Natural killer cell (primary cell): ENCODE results near the gene FAM193A. TPM values are rescaled to one million over a fixed set of nuclear protein-coding genes. Genes with fewer than 3 reads are reported as not detected.

ENCODE experiments used
- ATAC-seq, 3 donors: fragments of 150-1000 bp in 2 of 3; fragments of 200-7000 bp in 1 of 3; cut with Tn5 transposase; 1 replicate in 1 of 3; 2 replicates in 2 of 3; pipeline ENCODE4 v1.10.0; 2021; ENCODE audit warnings: mild to moderate bottlenecking in 2 of 3, moderate library complexity in 2 of 3
- DNase-seq, 2 donors: peaks; one replicate each; pipeline versions ENCODE4 v3.0.0 to v3.0.0-alpha.2; 2013 to 2021; ENCODE audit warnings: mixed read lengths in 1 of 2
- H3K27ac ChIP-seq: one replicate; pipeline ENCODE4 v1.5.1; 2013; ENCODE audit warnings: mild to moderate bottlenecking, low read length
- H3K27me3 ChIP-seq: one replicate; pipeline ENCODE4 v1.6.1; 2013; ENCODE audit warnings: low read length; ENCODE audit not compliant: control insufficient read depth, insufficient read depth
- H3K36me3 ChIP-seq: one replicate; pipeline ENCODE4 v1.6.1; 2013; ENCODE audit warnings: low read length; ENCODE audit not compliant: control insufficient read depth, insufficient read depth
- H3K4me1 ChIP-seq: one replicate; pipeline ENCODE4 v1.6.1; 2013; ENCODE audit warnings: low read length; ENCODE audit not compliant: control insufficient read depth, insufficient read depth
- H3K4me3 ChIP-seq: one replicate; pipeline ENCODE4 v1.5.1; 2013; ENCODE audit warnings: low read length
- H3K9me3 ChIP-seq: one replicate; pipeline ENCODE4 v1.6.1; 2013; ENCODE audit warnings: low read length; ENCODE audit not compliant: control insufficient read depth, insufficient read depth
- H3K27ac Mint-ChIP-seq, 2 donors: one replicate each; pipeline ENCODE4 v1.8.0; 2022; ENCODE audit warnings: mild to moderate bottlenecking in 2 of 2, mixed read lengths in 2 of 2, moderate library complexity in 1 of 2
- H3K27me3 Mint-ChIP-seq, 2 donors: one replicate each; pipeline ENCODE4 v1.8.0; 2022; ENCODE audit warnings: low read depth in 2 of 2, mixed read lengths in 2 of 2
- H3K36me3 Mint-ChIP-seq: one replicate; pipeline ENCODE4 v1.8.0; 2022; ENCODE audit warnings: mixed read lengths
- H3K4me1 Mint-ChIP-seq, 2 donors: one replicate each; pipeline ENCODE4 v1.8.0; 2022; ENCODE audit warnings: mixed read lengths in 2 of 2
- H3K4me3 Mint-ChIP-seq: one replicate; pipeline ENCODE4 v1.8.0; 2022; ENCODE audit warnings: mild to moderate bottlenecking, moderate library complexity, mixed read lengths
- H3K9me3 Mint-ChIP-seq, 2 donors: one replicate each; pipeline ENCODE4 v1.8.0; 2022; ENCODE audit warnings: mixed read lengths in 2 of 2
- WGBS: methylation state at CpG from one replicate; pipeline ENCODE4 v1.1.7; 2013; ENCODE audit warnings: missing lambda C conversion rate; ENCODE audit not compliant: insufficient coverage; 5-methylcytosine and 5-hydroxymethylcytosine counted together
- intact Hi-C: fragments of 100-400 bp; cut with micrococcal nuclease; formaldehyde crosslinking; loops from one replicate; pipeline ENCODE4 v1.14.2; 2022
- total RNA-seq, 4 donors: library from RNA; stranded (reverse); fragments of 120-200 nt in 1 of 4; gene quantifications; one replicate each; pipeline versions ENCODE4 v1.2.3 to v1.2.4, GENCODE V29; 2013 to 2022
- TF ChIP-seq, protein P1 (sequence below): fragments of 200-600 bp; IDR thresholded peaks from one replicate; pipeline ENCODE4 v1.8.0; 2022; ENCODE audit warnings: antibody characterized with exemption

The FAM193A gene
- total RNA-seq, 3 donors from 2014 or later (not counting 1 experiment from before 2014, with no cell fraction given): 39.4 to 49.3 (median 48.1) TPM

DNA sequence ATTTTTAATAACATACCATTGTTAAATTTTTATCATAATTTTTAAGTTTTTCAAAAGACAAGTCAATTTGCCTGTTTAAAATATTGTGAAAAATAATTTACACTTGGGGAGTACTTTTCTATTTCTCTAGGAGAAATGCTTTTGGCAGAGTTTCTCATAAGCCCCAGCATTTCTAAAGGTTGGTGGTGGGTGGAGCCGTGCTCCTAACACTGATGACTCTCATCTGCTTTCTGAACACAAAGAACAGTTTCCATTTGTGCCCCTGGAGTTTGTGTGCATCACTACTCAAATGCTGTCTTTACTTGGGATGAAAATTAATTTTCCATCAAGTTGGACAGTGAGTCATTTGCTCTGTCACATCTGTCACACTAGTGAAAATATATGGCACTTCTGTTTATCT lies 162.1 kb downstream of the FAM193A start:
- H3K27ac ChIP-seq: no peak overlapping the region
- TF ChIP-seq, protein P1, sequence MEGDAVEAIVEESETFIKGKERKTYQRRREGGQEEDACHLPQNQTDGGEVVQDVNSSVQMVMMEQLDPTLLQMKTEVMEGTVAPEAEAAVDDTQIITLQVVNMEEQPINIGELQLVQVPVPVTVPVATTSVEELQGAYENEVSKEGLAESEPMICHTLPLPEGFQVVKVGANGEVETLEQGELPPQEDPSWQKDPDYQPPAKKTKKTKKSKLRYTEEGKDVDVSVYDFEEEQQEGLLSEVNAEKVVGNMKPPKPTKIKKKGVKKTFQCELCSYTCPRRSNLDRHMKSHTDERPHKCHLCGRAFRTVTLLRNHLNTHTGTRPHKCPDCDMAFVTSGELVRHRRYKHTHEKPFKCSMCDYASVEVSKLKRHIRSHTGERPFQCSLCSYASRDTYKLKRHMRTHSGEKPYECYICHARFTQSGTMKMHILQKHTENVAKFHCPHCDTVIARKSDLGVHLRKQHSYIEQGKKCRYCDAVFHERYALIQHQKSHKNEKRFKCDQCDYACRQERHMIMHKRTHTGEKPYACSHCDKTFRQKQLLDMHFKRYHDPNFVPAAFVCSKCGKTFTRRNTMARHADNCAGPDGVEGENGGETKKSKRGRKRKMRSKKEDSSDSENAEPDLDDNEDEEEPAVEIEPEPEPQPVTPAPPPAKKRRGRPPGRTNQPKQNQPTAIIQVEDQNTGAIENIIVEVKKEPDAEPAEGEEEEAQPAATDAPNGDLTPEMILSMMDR: no peak
- no peaks in the 10 kb centered on the region for H3K27me3 Mint-ChIP-seq
- H3K4me1 ChIP-seq: no peaks in the 10 kb centered on the region
- intact Hi-C loops: no loop called here
- DNase-seq (no peak), ATAC-seq (no peak)
- no peaks in the 10 kb centered on the region for H3K27me3 ChIP-seq
- H3K9me3 Mint-ChIP-seq: no peaks in the 10 kb centered on the region
- WGBS: 100% methylated on average over 1 of the region's 1 CpG
- H3K4me3 ChIP-seq: no peak overlapping the region
- H3K36me3 ChIP-seq: peaks cover 67% of the 10 kb centered on the region
- H3K9me3 ChIP-seq: no peaks in the 10 kb centered on the region
- H3K4me3 Mint-ChIP-seq: no peak overlapping the region
- no peak overlapping the region for H3K27ac Mint-ChIP-seq
- H3K36me3 Mint-ChIP-seq: peaks cover 13% of the 10 kb centered on the region
- no peaks in the 10 kb centered on the region for H3K4me1 Mint-ChIP-seq

DNA sequence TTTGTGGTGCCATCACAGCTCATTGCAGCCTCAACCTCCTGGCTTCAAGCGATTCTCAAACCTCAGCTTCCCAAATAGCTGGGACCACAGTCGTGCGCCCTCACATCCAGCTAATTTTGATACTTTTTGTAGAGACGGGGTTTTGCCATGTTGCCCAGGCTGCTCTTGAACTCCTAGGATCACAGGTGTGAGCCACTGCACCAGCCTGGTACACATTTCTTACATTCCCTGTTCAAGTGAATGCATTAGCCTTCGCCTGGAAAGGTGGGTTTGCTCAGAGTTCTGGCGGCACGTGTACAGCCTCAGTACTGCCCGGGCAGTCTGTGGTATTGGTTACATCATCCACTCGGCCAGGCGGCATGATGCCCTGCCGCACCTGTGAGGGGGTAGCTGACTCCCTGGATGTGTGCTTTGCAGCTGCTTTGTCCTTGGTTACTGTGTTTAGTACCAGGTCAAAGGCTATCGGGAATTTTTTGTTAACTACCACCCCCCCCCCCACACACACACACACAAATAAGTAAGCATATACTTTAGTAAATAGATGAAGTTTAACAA lies 162.6 kb downstream of the FAM193A start:
- Histone ChIP-seq H3K27ac (no peak overlapping the region), H3K27me3 (no peaks in the 10 kb centered on the region), H3K36me3 (peaks cover 66% of the 10 kb centered on the region), H3K9me3 (no peaks in the 10 kb centered on the region), H3K4me3 (no peak overlapping the region), H3K4me1 (no peaks in the 10 kb centered on the region)
- intact Hi-C loops: no loop called here
- no peaks in the 10 kb centered on the region for H3K9me3 Mint-ChIP-seq
- H3K27me3 Mint-ChIP-seq: no peaks in the 10 kb centered on the region
- no peaks in the 10 kb centered on the region for H3K4me1 Mint-ChIP-seq
- ATAC-seq (no peak), DNase-seq (no peak)
- 98% methylated on average over 11 of the region's 12 CpGs for WGBS
- H3K4me3 Mint-ChIP-seq: no peak overlapping the region
- H3K27ac Mint-ChIP-seq: no peak overlapping the region
- TF ChIP-seq, protein P1: no peak
- peaks cover 13% of the 10 kb centered on the region for H3K36me3 Mint-ChIP-seq

DNA sequence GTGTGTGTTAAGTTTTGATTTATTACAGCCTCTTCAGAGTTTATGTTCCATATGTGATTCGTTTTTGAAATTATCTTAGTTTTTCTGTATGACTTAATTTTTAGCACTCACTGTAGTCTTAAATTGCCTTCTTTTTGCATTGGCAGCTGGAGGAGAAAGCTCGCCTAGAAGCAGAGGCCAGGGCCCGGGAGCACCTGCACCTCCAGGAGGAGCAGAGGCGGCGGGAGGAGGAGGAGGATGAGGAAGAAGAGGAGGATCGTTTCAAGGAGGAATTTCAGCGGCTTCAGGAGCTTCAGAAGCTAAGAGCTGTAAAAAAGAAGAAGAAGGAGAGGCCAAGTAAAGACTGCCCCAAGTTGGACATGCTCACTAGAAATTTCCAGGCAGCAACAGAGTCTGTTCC lies 163.1 kb downstream of the FAM193A start:
- H3K36me3 ChIP-seq: peaks cover 66% of the 10 kb centered on the region
- intact Hi-C loops: no loop called here
- Mint-ChIP-seq H3K9me3 (no peaks in the 10 kb centered on the region), H3K4me1 (no peaks in the 10 kb centered on the region), H3K36me3 (peaks cover 13% of the 10 kb centered on the region), H3K27ac (no peak overlapping the region), H3K4me3 (no peak overlapping the region), H3K27me3 (no peaks in the 10 kb centered on the region)
- no peak for DNase-seq
- H3K4me3 ChIP-seq: no peak overlapping the region
- no peaks in the 10 kb centered on the region for H3K4me1 ChIP-seq
- H3K27me3 ChIP-seq: no peaks in the 10 kb centered on the region
- WGBS: 89% methylated on average over 7 of the region's 7 CpGs
- no peak for ATAC-seq
- no peak overlapping the region for H3K27ac ChIP-seq
- TF ChIP-seq, protein P1: no peak
- no peaks in the 10 kb centered on the region for H3K9me3 ChIP-seq

DNA sequence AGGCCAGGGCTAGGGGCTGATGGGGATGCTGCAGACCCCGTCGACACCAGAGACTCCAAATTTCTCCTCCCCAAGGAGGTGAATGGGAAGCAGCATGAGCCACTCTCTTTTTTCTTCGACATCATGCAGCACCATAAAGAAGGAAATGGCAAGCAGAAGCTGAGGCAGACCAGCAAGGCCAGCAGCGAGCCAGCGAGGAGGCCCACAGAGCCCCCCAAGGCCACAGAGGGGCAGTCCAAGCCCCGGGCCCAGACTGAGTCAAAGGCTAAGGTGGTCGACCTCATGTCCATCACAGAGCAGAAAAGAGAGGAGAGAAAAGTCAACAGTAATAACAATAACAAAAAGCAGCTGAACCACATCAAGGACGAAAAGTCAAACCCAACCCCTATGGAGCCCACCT lies 163.6 kb downstream of the FAM193A start:
- ATAC-seq (no peak), DNase-seq (no peak)
- Mint-ChIP-seq H3K36me3 (peaks cover 13% of the 10 kb centered on the region), H3K27me3 (no peaks in the 10 kb centered on the region), H3K27ac (no peak overlapping the region), H3K4me3 (no peak overlapping the region), H3K9me3 (no peaks in the 10 kb centered on the region), H3K4me1 (no peaks in the 10 kb centered on the region)
- TF ChIP-seq, protein P1: no peak
- 91% methylated on average over 8 of the region's 8 CpGs for WGBS
- H3K27me3 ChIP-seq: no peaks in the 10 kb centered on the region
- H3K4me1 ChIP-seq: no peaks in the 10 kb centered on the region
- no peak overlapping the region for H3K4me3 ChIP-seq
- no peak overlapping the region for H3K27ac ChIP-seq
- no peaks in the 10 kb centered on the region for H3K9me3 ChIP-seq
- intact Hi-C loops: no loop called here
- H3K36me3 ChIP-seq: peaks cover 63% of the 10 kb centered on the region
